ENCODE measurements around the gene DZIP1.
"Not testable (repeated sequence)": the region's sequence is repeated elsewhere in the genome, so short reads cannot be mapped to it uniquely, and the experiment has no call there.

DZIP1 gene

DNA sequence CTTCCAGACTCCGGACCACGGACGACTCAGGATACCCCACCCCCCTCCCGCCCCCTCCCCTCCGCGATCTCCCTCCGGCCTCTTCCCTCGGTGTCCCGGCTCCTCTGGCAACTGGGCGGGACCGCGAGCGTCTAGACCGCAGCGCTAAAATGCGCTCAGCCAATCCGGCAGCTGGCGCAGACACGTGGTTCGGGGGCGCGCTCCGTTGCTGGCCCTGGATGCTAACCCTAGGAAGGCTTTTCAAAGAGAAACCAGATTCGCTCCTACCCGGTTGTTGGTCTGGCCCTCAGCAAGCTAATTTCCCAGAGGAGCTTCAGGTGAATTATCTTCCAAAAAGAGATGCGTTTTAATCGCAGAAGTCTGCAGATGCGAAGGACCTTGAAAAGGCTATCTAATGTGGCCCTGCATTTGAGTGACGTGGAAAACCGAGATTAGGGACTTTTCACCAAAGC, at the start of gene DZIP1:
Gene DZIP1, minus strand, starts transcription at position 106 of the 452 bp plus-strand sequence. CDS start 2,677 bp downstream, outside the sequence.
- peak; percentile 64 for DNase-seq

GRCh38 chr13:95690986-95691385, 46.5 kb upstream of the DZIP1 start:
- DNase-seq, result not testable (repeated sequence)

DNA sequence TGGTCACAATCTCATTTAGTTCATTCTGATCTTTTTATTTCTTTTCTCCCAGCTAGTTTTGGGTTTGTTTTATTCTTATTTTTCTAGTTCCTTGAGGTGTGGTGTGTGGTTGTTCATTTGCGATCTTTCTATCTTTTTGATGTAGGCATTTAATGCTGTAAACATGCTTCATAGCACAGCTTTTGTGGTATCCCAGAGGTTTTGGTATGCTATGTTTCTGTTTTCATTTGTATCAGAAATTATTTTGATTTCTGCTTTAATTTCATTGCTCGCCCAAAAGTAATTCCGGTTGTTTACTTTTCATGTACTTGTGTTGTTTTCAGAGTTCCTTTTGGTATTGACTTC, 45.0 kb upstream of the DZIP1 start:
- DNase-seq, result no peak

DNA sequence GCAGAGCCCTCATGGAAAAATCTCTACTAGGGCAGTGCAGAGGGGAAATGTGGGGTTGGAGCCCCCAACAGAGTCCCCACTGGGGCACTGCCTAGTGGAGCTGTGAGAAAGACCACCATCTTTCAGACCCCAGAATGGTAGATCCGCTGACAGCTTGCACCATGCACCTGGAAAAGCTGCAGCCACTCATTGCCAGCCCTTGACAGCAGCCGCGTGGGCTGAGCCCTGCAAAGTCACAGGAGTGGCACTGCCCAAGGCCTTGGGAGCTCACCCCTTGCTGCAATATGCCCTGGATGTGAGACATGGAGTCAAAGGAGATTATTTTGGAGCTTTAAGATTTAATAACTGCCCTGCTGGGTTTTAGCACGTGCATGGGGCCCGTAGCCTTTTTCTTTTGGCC, 40.5 kb upstream of the DZIP1 start:
- not testable (repeated sequence) for DNase-seq

DNA sequence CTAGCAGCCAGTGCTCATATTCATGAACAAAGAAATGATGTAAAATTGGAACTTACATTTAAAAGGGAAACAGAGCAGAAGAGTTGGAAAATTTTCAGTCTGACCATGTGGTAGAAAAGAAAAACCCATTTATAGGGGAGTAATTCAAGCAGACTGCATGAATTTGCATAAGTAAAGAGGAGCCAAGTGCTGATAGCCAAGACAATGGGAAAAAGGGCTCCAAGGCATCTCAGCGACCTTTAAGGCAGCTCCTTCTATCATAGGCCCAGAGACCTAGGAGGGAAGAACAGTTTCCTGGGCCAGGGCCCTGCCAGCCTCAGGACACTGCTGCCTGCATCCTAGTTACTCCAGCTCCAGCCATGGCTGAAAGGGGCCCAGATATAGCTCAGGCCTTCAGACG, 39.9 kb upstream of the DZIP1 start:
- no peak for DNase-seq

- DNase-seq, result no peak
Observed at GRCh38 chr13:95679722-95680121, 35.2 kb upstream of the DZIP1 start.

DNA sequence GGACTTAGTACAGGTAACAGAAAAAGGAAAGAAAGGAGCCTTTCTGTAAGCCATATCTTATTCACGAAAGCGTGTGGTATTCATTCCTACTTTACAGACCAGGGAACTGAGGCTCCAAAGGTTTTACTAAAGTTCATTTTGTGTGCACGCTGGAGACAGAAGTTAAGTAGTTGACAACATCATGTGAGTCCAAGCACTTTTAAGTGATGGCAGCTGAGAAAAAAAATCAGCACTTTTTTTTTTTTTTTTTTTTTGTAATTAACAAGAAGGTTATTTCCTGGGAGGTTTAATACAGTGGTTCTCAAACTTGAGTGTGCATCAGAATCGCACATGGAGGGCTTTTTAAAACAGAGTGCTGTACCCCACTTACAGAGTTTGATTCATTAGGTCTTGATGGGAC, 34.5 kb upstream of the DZIP1 start:
- DNase-seq, result no peak

GRCh38 chr13:95677564-95678266, 33.2 kb upstream of the DZIP1 start:
- DNase-seq, result no peak

DNA sequence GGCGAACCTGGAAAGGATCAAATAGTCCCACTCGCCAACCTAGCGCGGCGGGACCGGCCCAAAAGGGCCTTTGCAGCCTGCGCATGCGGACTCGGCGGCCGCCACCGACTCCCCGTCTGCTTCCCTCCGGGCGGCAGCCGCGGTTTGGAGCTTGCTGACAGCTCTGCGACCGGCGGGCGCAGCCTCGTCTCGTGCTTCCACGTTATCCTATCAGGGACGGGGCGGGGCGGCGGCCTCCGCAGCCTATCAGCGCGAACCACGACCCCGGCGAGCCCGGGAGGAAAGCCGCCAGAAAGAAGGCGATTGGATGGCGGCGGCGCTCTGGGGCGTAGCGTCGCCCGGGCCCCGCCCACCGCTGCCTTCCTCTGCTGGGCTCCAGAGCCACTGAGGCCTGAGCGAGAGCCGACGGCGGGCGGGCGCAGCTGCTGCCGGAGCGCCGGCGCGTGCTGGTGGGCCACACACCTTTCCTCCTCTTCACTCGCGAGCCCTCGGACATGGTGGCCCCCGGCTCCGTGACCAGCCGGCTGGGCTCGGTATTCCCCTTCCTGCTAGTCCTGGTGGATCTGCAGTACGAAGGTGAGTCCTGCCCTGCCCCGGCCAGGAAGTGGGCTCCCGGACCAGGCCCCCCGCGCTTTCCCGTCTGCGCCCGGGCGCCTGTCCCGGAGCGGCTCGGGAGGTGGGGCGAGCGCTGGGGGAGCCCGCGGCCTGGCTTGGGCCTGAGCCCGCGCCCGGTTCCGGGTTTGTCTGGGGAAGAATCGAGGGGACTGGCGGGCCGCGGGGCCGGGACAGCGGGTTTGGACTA, 32.5 kb upstream of the DZIP1 start, which contains the start of gene DNAJC3:
Gene DNAJC3, plus strand, starts transcription at position 378 of the 802 bp plus-strand sequence. Its CDS starts 117 bp downstream, at position 495.
- peak; percentile 94 for DNase-seq

DNA sequence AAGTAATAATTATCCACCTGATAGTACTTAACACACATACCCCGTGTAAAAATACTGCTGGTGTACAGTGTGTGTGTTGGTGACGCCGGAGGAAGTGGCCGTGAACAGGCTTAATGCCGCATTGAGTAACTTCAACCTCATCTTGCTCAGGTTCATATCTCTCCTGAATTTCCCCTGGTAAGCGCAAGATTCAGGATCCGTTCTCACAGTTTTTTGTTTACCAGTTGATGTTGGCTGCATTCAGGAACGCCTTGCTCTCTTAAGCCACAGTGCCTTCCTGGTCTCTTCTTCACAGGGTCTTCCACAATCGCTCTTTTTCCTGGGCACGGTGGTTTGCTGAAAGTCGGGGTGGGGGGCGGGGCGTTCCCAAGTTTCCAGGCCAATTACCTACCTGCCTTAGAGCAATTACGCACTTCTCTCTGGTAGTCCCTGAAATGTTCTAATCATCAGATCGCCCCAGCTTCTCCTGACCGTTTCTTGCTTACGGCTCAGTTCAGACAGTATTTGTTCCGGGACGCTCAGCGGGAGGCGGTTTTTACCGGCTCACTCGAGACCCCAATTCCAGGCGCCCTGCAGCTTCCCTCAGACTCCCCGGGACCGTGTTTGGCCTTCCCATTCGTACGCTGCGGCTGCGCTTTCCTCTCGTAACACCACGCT, 31.7 kb upstream of the DZIP1 start:
- DNase-seq, result no peak

GRCh38 chr13:95671597-95671996, 27.1 kb upstream of the DZIP1 start:
- no peak for DNase-seq

- not testable (repeated sequence) for DNase-seq
Observed at GRCh38 chr13:95667235-95667634, 22.7 kb upstream of the DZIP1 start.

DNA sequence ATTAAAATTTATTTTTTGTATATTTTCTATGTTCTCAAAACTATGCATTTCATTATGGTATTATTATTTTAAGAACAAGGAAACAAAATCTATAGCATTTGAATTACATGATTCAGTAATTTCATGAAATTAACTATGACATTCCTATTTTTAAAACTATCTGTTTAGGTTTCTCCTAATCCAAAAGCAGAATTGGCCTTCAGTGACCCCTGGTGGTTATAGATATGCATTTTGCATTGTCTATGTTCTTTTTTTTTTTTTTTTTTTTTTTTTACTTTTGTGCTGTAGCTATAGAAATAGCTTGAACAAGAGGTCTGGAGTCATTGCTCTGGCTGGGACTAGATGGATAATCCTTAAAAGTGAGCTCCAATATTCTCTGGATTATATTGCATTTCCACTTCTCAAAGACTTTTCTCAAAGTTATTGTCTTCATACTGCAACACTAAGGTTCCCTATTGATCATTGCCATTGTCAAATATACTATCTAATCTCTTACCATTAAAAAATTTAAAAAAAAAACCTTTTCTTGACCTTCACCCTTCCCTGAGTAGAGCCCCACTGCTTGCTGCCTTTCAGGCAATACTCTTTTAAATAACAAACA, 16.6 kb upstream of the DZIP1 start:
- peak; percentile 27 for DNase-seq

GRCh38 chr13:95659500-95659899, 15.0 kb upstream of the DZIP1 start:
- no peak for DNase-seq

GRCh38 chr13:95656386-95657015, 12.0 kb upstream of the DZIP1 start:
- no peak for DNase-seq

DNA sequence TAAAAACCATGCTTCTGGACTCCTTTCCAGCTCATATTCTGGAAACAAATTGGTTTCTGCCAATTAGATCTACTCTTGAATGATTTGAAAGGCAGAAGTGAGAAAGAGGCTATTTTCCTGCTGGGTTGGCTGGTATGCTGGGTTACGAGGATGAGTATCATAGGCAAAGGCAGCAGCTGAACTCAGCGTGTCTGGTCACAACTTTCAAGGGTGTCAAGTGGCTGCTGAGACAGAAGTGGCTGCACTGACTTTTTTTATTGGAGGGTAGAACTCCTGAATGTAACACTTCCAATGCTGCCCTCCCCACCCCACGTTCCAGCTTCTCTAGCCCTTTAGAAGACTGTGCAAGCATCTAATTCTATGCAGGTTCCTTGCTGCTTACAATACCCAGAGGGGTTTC, 8.3 kb upstream of the DZIP1 start:
- DNase-seq, result no peak

GRCh38 chr13:95652244-95652764, 7.8 kb upstream of the DZIP1 start:
- DNase-seq, result no peak

GRCh38 chr13:95650696-95651095, 6.2 kb upstream of the DZIP1 start:
- DNase-seq, result no peak

DNA sequence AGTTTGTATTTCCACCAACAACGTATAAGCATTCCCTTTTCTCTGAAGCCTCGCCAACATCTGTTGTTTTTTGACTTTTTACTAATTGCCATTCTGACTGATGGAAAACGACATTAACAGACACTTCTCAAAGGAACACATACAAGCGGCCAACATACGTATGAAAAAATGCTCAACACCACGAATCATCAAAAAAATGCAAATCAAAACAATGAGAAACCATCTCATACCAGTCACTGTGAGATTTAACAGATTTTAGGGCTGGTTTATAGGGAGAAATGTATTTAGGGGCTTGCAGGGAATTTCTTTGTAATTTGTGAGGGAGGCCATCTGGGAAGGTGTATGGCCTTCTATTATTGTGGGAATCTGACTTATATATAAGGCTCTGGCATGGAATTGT, 2.8 kb upstream of the DZIP1 start:
- DNase-seq, result no peak

DNA sequence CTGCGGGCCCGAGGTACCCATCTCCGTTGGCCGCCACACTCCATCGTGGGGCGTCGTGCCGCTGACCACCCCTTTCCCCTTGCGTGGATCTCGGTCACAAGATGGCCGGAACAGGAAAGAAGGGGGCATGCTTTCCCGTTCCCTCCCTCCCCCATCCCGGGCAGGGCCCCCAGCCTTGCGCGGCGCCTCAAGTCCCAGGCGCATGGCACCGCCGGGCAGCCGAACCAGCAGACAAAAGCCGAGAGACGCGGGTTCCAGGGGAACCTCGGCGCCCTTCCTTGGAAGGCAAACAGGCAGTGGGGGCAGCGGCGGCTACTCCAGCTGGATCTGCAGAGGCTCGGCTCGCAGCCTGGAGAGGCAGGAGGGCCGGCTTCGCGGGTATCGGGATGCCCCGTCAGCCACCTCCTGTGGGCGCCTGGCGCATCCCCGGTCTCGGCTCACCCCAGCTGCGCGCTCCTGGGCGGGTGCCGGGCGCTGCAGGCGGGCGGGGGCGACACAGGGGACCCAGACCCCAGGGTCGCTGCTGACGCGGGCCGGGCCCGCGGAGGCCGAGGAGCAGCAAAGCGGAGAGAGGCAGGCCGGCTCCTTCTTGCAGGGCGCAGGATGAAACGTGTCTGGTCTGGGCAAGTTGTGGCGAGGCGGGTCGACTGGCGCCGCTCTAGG, 439 bp downstream of the DZIP1 start:
- no peak for DNase-seq

DNA sequence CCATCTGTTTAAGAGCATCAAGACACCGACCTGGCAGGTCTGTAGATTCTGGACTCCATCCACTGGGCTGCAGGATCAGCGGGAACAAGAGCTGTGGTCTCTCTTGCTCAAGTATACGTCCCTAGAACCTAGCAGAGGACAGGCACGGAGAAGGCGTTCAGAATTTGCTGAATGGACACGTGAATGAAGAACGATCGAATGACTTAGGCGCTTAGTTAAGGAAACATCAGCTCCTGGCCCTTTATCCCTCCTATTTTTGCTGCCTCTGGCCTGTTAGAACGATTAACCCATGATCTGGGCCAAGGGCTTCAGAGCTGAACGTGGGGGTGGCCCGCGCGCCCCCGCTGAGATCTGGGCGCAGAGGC, 953 bp downstream of the DZIP1 start:
- DNase-seq, result no peak

DNA sequence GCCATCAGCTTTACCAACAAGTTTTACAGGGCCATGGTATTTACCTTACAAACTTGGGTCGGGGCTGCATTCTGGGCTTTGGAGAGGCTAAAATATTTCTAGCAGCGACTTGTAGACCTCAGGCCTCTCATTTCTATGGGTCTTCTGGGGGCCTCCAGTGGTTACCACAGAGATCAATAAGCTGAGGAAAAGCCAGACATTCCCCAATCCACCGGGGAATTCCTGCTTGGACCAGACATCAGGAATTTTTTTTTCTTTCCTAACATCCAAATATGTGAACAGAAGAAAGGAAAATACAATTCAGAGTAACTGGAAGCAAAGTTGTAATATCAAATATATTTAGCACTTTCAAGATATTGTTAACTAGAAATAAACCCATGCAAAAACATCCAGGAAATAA, 1.5 kb downstream of the DZIP1 start:
- DNase-seq, result no peak

All from NCI-H1417 treated with DMSO at 0.1 percent for 48 hours (cell line).